Stomach (tissue), 4 donors: ENCODE measurements around the gene HOXC4.

ENCODE experiments used
- CTCF ChIP-seq, 7 experiments: fragments of 450-650 bp in 4 of 7; fragments of 200-600 bp in 3 of 7; sonication (generic) in 3 of 7; IDR thresholded peaks; one replicate each; pipeline ENCODE4 v1.5.1; 2016 to 2019; ENCODE audit warnings: antibody characterized with exemption in 7 of 7, control low read depth in 2 of 7, mild to moderate bottlenecking in 1 of 7
- POLR2A ChIP-seq, 4 donors: fragments of 450-650 bp; IDR thresholded peaks; one replicate each; pipeline ENCODE4 v1.6.1; 2016; ENCODE audit warnings: antibody characterized with exemption in 4 of 4, control low read depth in 2 of 4, mild to moderate bottlenecking in 1 of 4, moderate library complexity in 1 of 4

DNA sequence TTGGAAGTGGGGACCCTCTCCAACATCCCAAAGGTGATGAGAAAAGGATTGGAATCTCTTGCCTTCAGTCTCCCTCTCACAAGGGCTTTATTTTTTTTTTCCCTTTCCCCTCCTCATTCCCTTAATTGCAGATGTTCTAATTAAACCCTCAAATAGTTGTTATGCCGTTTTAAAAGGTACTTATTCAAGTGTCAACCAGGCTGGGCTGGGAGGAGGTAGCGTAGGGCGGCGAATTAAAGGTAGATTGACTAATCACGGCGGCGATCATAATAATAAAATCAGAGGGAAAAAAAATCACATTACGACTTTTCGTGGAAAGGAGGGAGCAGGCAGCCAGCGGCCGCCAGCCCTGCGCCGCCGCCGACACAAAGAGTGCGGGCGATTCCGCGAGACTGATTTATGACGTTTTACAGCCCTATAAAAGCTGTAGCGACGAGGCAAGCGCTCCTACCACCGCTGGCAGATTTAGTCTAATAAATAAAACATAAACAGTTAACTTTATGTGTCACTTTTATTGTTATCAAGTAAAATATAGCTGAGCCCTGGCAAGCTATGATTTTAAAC lies 1.7 kb upstream of the HOXC4 start:
- TF ChIP-seq CTCF (IDR thresholded peaks at IDR 0.05) (no peak), POLR2A (IDR thresholded peaks at IDR 0.05) (no peak)
